ENCODE results near the gene ZBTB48.

DNA sequence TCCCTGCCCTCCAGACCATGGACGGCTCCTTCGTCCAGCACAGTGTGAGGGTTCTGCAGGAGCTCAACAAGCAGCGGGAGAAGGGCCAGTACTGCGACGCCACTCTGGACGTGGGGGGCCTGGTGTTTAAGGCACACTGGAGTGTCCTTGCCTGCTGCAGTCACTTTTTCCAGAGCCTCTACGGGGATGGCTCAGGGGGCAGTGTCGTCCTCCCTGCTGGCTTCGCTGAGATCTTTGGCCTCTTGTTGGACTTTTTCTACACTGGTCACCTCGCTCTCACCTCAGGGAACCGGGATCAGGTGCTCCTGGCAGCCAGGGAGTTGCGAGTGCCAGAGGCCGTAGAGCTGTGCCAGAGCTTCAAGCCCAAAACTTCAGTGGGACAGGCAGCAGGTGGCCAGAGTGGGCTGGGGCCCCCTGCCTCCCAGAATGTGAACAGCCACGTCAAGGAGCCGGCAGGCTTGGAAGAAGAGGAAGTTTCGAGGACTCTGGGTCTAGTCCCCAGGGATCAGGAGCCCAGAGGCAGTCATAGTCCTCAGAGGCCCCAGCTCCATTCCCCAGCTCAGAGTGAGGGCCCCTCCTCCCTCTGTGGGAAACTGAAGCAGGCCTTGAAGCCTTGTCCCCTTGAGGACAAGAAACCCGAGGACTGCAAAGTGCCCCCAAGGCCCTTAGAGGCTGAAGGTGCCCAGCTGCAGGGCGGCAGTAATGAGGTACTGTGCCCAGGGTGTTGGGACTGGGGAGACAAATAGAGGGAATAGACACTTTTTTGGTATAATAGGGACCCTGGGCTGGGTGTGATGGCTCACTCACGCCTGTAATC is 1.0 kb downstream of the ZBTB48 start:
- TF ChIP-seq, protein P1, sequence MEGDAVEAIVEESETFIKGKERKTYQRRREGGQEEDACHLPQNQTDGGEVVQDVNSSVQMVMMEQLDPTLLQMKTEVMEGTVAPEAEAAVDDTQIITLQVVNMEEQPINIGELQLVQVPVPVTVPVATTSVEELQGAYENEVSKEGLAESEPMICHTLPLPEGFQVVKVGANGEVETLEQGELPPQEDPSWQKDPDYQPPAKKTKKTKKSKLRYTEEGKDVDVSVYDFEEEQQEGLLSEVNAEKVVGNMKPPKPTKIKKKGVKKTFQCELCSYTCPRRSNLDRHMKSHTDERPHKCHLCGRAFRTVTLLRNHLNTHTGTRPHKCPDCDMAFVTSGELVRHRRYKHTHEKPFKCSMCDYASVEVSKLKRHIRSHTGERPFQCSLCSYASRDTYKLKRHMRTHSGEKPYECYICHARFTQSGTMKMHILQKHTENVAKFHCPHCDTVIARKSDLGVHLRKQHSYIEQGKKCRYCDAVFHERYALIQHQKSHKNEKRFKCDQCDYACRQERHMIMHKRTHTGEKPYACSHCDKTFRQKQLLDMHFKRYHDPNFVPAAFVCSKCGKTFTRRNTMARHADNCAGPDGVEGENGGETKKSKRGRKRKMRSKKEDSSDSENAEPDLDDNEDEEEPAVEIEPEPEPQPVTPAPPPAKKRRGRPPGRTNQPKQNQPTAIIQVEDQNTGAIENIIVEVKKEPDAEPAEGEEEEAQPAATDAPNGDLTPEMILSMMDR (IDR thresholded peaks at IDR 0.05; ENCODE audit: low read length): no peak
- TF ChIP-seq EZH2 (optimal IDR thresholded peaks at IDR 0.05; ENCODE audit: low read depth, low read length) (no peak), EZH2phosphoT487 (IDR thresholded peaks at IDR 0.05; ENCODE audit: low read length) (no peak)

All from MM.1S (cell line).